OCI-LY3 (cell line): ENCODE data around the gene EWSR1.

ENCODE experiments used
- EZH2phosphoT487 ChIP-seq: fragments of 200-600 bp; shearing (Covaris generic); IDR thresholded peaks from 2 replicates; pipeline ENCODE4 v1.6.1; 2018; ENCODE audit warnings: antibody characterized with exemption, mixed run types, low read depth
- TF ChIP-seq, protein P1 (sequence below): fragments of 200-600, 300-600 bp; sonication (generic); IDR thresholded peaks from 2 replicates; pipeline ENCODE4 v1.5.1; 2014; ENCODE audit warnings: antibody characterized with exemption, low read length, low read depth

DNA sequence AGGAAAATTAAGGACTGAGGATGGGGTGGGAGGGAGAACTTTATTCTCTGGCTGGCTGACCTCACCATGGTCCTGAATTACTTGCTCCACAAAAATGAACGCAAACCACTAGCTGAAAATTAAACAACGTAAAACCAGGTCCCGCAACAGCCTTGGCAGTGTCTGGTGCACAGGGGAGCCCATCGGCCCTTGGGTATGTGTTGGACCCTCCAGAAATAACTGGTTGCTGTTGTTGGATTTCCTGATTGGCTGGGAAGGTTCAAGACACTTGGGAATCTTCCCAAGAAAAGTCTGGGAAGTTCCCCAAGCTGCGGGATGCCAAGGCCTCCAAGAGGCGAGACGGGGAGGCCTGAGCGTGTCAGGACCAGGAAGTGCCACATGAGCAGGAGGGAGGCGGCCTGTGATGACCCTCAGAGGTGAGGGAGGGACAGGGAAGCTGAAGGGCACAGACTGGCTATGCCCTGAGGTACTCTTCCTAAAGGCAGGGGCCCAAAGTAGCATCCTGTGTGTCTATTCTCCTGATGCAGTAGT lies 57.8 kb downstream of the EWSR1 start:
- TF ChIP-seq, protein P1, sequence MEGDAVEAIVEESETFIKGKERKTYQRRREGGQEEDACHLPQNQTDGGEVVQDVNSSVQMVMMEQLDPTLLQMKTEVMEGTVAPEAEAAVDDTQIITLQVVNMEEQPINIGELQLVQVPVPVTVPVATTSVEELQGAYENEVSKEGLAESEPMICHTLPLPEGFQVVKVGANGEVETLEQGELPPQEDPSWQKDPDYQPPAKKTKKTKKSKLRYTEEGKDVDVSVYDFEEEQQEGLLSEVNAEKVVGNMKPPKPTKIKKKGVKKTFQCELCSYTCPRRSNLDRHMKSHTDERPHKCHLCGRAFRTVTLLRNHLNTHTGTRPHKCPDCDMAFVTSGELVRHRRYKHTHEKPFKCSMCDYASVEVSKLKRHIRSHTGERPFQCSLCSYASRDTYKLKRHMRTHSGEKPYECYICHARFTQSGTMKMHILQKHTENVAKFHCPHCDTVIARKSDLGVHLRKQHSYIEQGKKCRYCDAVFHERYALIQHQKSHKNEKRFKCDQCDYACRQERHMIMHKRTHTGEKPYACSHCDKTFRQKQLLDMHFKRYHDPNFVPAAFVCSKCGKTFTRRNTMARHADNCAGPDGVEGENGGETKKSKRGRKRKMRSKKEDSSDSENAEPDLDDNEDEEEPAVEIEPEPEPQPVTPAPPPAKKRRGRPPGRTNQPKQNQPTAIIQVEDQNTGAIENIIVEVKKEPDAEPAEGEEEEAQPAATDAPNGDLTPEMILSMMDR = no peak
- no peak for TF ChIP-seq EZH2phosphoT487
